C4-2B (cell line): ENCODE measurements around the gene BCAR3.

Source experiments
- H3K27ac ChIP-seq: fragments of 450-650 bp; 2 replicates; pipeline ENCODE4 v1.5.1; 2017
- ZFX ChIP-seq: fragments of 450-650 bp; IDR thresholded peaks from 2 replicates; pipeline ENCODE4 v1.6.1; 2017
- TF ChIP-seq, protein P1 (sequence below): fragments of 450-650 bp; conservative IDR thresholded peaks from 2 replicates; pipeline ENCODE4 v1.5.1; 2017; ENCODE audit warnings: mild to moderate bottlenecking

Gene BCAR3

DNA sequence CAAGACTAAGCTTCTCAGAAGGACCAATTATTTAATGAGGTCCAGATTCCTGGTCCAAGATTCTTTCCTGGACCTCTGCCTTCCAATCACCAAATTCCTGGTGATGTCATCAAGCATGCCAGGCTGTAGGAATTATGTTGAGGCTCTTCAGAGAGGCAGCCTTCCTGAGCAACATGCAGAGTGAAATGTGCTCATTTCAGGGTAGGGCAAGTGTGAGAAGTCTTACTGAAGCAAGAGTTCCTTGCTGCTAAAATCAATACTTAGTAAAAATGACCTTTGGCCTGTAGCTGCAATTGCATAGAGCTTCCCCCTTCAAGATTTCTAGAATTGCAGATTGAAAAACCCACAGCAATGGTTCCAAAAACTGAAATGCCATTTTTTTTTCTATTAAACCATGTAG lies 31.7 kb upstream of the BCAR3 start:
- TF ChIP-seq, protein P1, sequence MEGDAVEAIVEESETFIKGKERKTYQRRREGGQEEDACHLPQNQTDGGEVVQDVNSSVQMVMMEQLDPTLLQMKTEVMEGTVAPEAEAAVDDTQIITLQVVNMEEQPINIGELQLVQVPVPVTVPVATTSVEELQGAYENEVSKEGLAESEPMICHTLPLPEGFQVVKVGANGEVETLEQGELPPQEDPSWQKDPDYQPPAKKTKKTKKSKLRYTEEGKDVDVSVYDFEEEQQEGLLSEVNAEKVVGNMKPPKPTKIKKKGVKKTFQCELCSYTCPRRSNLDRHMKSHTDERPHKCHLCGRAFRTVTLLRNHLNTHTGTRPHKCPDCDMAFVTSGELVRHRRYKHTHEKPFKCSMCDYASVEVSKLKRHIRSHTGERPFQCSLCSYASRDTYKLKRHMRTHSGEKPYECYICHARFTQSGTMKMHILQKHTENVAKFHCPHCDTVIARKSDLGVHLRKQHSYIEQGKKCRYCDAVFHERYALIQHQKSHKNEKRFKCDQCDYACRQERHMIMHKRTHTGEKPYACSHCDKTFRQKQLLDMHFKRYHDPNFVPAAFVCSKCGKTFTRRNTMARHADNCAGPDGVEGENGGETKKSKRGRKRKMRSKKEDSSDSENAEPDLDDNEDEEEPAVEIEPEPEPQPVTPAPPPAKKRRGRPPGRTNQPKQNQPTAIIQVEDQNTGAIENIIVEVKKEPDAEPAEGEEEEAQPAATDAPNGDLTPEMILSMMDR, result no peak
- TF ChIP-seq ZFX, result no peak
- H3K27ac ChIP-seq, result no peak overlapping the region

DNA sequence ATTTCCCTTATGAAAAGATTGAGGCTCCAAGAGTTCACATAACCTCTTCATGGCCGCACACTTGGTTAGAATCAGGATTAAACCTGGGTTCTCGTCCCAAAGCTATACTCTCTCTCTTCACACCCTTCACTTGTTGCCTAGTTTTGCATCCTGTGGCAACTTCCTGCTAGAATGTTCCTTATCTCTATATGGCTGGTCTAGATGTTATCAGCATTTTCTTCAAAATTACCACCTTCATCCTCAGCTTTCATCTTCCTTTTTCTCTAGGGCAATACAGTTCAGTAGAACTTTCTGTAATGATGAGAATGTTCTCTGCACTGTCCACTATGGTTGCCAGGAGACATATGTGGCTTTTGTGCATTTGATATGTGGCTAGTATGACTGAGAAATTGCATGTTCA lies 31.1 kb upstream of the BCAR3 start:
- H3K27ac ChIP-seq, result no peak overlapping the region
- no peak for TF ChIP-seq ZFX
- TF ChIP-seq, protein P1, result no peak

DNA sequence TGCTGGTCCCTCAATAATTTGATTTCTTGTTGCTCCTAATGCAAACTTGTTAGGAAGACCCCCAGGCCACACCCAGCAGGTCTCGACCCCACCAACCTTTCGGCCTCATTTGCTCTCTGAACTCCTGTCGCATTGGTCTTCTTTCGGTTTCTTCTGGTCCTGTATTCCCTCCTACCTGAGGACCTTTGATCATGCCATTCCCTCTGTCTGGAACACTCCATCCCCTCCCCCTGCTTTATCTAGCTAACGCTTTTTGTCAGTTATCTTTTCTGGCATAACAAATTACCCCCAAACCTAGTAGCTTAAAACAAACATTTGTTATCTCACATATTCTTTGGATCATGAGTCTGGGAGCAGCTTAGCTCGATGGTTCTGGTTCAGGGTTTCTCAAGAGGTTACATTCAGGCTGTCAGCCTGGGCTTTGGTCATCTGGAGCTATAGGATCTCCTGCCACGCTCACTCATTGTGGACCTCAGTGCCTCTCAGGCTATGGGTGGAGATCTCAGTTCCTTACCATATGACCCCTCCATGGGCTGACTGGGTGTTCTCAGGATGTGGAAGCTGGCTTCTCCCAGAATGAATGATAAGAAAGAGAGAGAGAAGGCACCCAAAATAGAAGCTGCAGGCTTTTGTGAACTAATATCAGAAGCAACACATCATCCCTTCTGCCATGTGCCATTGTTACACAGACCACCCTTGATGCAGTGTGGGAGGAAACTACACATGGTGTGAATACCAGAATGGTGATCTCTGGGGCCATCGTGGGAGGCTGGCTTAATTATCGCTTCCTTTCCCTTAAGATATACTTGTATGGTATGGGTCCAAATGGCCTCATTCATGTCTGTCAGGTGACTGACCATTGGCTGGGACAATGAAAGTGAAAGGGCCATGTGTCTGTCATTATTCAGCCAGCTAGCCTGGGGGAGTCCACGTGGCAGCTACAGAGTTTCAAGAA lies 29.1 kb upstream of the BCAR3 start:
- no peak overlapping the region for H3K27ac ChIP-seq
- TF ChIP-seq ZFX, result no peak
- TF ChIP-seq, protein P1, result no peak

DNA sequence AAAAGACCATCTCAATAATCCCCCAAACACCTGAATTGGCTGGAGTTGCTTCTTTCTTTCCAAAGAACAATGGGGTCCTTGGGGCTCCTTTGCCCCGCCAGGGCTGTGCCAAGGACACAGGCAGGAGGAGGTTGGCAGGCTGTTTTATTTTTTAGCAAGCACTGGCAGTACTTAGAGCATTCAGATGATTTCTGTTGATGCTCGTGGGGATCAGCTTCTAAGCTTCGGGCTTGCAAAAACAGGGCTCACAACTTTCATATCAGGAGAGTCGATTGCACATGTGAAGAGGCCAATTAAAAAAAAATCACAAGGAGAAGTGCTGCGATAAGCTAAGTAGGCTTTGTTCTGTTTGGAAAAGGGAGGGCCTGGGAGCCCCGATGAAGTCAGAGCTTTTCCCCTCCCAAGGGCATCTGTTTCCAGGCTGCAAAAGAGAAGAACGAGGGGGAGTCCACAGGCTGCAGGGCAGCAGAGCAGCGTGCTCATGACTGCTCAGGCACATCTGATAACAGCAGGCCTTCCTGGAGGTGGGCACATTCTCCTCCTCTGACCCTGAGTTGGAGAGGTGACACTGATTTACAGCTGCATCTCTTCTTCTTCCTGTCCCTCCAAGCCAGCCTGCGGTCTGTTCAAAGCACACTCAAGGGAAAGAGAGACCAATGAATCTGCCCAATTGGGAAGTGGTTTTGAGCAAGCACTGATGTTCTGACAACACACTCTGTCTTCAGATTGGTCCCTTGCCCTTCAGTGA lies 27.3 kb upstream of the BCAR3 start:
- no peak for TF ChIP-seq ZFX
- TF ChIP-seq, protein P1, result no peak
- H3K27ac ChIP-seq, result no peak overlapping the region

DNA sequence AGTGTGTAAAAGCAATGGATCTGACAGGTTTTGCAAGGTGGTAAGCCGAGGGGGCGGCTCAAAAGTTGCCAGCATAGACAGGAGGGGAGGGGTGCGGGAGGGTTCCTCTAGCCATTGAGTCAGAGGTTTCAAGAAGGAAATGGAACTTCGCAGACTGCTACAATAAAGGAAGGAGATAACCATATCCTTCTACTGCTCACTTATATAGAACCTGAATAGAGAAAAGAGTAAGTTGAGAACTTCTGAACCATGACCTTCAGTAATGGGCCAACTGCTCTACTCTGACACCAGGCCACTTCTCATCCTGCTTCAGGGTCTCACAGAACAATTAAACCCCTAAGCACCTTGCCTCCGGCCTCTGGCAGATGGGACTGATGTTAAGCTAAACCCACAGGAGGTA lies 26.3 kb upstream of the BCAR3 start:
- no peak for TF ChIP-seq ZFX
- TF ChIP-seq, protein P1, result no peak

DNA sequence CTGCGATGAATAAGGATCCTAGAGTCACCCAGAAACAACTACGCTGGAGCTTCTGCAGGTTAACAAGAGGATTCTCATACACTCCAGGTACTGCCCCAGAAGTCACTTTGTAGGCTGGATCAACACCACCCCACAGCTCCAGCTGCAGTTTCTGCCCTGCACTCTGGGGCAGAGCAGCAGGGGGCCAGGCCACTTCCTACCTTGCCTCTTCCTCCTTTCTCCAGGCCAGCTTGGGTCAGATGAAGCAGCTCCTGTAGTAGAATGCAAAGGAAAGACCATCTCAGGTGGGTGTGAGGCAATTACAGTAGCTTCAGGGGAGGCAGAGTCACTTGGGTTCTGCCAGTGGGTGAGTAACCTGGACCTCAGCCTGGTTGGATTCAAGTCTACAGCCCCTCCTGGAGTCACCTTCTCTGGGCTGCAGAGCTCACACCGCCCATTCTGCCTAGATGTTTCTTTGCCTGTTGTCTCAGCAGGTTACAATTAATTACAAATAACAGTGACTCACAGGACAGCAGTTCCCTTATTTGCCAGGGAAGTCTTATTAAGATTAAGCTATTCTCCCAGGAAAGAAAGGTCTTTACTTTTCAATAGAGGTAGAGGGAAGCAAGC lies 24.4 kb upstream of the BCAR3 start:
- no peak overlapping the region for H3K27ac ChIP-seq
- TF ChIP-seq ZFX, result no peak
- TF ChIP-seq, protein P1, result no peak

More for the DNA sequence above, 26.3 kb upstream of the BCAR3 start:
- no peak overlapping the region for H3K27ac ChIP-seq

DNA sequence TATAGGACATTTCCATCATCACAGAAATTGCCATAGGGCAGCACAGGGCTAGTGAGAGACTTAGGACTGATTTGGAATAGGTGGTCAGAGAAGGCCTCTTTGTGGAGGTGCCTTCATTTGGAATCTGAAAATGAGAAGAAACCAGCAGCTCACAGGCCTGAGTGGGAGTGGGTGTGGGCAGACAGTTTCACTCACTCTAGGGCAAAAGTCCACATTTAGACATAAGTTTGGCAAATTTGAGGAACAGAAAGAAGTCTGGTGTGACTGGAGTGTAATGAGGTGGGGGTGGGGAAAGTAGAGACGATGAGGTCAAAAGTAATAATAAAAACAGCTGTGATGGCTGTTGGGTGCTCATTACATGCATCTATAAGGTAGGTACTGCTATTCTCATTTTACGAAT lies 22.4 kb upstream of the BCAR3 start:
- H3K27ac ChIP-seq, result no peak overlapping the region
- TF ChIP-seq, protein P1, result no peak
- TF ChIP-seq ZFX, result no peak
